Measurements from ENCODE around the gene ACP4.
A peak's percentile ranks its signal among the peaks of the same experiment; 100 is the strongest.
"Not testable (repeated sequence)": the region's sequence is repeated elsewhere in the genome, so short reads cannot be mapped to it uniquely, and the experiment has no call there.

The ACP4 gene

GRCh38 chr19:50780753-50781435 lies 9.3 kb upstream of the ACP4 start:
- in situ Hi-C loops (cut with MboI; ENCODE audit: low sequenced_read_pairs) = loop anchor here (10.0 kb wide), 1 partner anchor 406 kb away; the partner anchor contains the start of gene NR1H2
- Histone ChIP-seq H3K36me3 (replicated peaks) (no peaks in the 10 kb centered on the region), H3K27me3 (ENCODE audit: low read depth) (peaks cover 36% of the 10 kb centered on the region), H3K9me3 (no peaks in the 10 kb centered on the region), H3K4me1 (no peaks in the 10 kb centered on the region; the same call in 1 of the 2 replicates), H3K4me3 (no peak overlapping the region)
- DNase-seq (ENCODE audit: low spot score in 2 of 2) = no peak

DNA sequence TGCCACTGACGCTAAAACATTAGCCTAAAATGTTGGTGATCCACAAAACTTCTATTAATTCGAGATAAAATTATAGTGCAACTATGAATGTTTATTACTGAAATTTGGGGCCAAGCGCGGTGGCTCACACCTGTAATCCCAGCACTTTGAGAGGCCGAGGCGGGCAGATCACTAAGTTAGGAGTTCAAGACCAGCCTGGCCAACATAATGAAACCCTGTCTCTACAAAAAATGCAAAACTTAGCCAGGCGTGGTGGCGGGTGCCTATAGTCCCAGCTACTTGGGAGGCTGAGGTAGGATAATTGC lies 6.4 kb upstream of the ACP4 start:
- H3K9me3 ChIP-seq; H3K4me3 ChIP-seq; DNase-seq (ENCODE audit: low spot score in 2 of 2); H3K36me3 ChIP-seq (replicated peaks); H3K4me1 ChIP-seq: not testable (repeated sequence)
- peaks cover 19% of the 10 kb centered on the region for H3K27me3 ChIP-seq (ENCODE audit: low read depth)
- in situ Hi-C loops (cut with MboI; ENCODE audit: low sequenced_read_pairs) = loop anchor here (10.0 kb wide), 1 partner anchor 409 kb away; the partner anchor contains the start of gene NR1H2

GRCh38 chr19:50784710-50785109 lies 5.5 kb upstream of the ACP4 start:
- H3K4me3 ChIP-seq = no peak overlapping the region
- H3K36me3 ChIP-seq (replicated peaks) = no peaks in the 10 kb centered on the region
- DNase-seq (ENCODE audit: low spot score in 2 of 2) = no peak
- in situ Hi-C loops (cut with MboI; ENCODE audit: low sequenced_read_pairs) = loop anchor here (10.0 kb wide), 1 partner anchor 410 kb away; the partner anchor contains the start of gene NR1H2
- H3K27me3 ChIP-seq (ENCODE audit: low read depth) = peaks cover 11% of the 10 kb centered on the region
- H3K4me1 ChIP-seq = no peaks in the 10 kb centered on the region
- H3K9me3 ChIP-seq = no peaks in the 10 kb centered on the region

GRCh38 chr19:50785329-50785728 lies 4.9 kb upstream of the ACP4 start:
- Histone ChIP-seq H3K27me3 (ENCODE audit: low read depth) (peaks cover 5% of the 10 kb centered on the region), H3K4me3 (no peak overlapping the region), H3K36me3 (replicated peaks) (no peaks in the 10 kb centered on the region), H3K9me3 (no peaks in the 10 kb centered on the region), H3K4me1 (no peaks in the 10 kb centered on the region)
- no peak for DNase-seq (ENCODE audit: low spot score in 2 of 2)
- in situ Hi-C loops (cut with MboI; ENCODE audit: low sequenced_read_pairs) = loop anchor here (10.0 kb wide), 1 partner anchor 411 kb away; the partner anchor contains the start of gene NR1H2

GRCh38 chr19:50790922-50791467 lies 780 bp downstream of the ACP4 start:
- Histone ChIP-seq H3K4me1 (no peaks in the 10 kb centered on the region), H3K27me3 (ENCODE audit: low read depth) (no peaks in the 10 kb centered on the region), H3K4me3 (no peak overlapping the region), H3K36me3 (replicated peaks) (no peaks in the 10 kb centered on the region; the same call in 1 of the 2 replicates), H3K9me3 (no peaks in the 10 kb centered on the region)
- in situ Hi-C loops (cut with MboI; ENCODE audit: low sequenced_read_pairs) = no loop called here
- no peak for DNase-seq (ENCODE audit: low spot score in 2 of 2)

DNA sequence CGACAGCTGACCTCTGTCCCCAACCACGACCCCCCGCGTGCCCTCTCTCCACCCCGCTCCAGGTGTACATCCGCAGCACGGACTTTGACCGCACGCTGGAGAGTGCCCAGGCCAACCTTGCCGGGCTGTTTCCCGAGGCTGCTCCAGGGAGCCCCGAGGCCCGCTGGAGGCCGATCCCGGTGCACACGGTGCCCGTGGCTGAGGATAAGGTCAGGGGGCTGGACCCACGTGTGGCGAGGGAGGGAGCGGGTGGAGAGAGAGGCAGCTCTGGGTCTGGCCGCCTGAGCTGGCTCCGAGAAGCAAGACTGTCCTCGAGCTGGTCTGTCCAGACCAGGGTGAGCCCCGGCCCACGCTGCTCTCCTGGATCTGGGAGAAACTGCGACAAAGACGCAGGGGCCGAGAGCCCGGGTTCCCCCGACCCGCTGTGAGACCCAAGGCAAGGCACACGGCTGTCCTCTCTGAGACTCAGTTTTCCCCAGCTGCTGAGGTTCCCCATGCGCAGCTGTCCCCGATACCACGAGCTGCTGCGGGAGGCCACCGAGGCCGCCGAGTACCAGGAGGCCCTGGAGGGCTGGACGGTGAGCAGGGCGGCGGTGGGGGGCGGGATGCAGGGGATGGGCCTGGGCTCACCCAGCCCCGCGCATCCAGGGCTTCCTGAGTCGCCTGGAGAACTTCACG lies 1.5 kb downstream of the ACP4 start:
- H3K4me3 ChIP-seq = no peak overlapping the region
- H3K4me1 ChIP-seq = no peaks in the 10 kb centered on the region
- DNase-seq (ENCODE audit: low spot score in 2 of 2) = no peak
- peaks cover 3% of the 10 kb centered on the region; the same call in 1 of the 2 replicates for H3K36me3 ChIP-seq (replicated peaks)
- H3K27me3 ChIP-seq (ENCODE audit: low read depth) = no peaks in the 10 kb centered on the region
- in situ Hi-C loops (cut with MboI; ENCODE audit: low sequenced_read_pairs) = no loop called here
- no peaks in the 10 kb centered on the region for H3K9me3 ChIP-seq

GRCh38 chr19:50792272-50793250 lies 2.3 kb downstream of the ACP4 start:
- Histone ChIP-seq H3K4me1 (no peaks in the 10 kb centered on the region), H3K4me3 (no peak overlapping the region), H3K27me3 (ENCODE audit: low read depth) (no peaks in the 10 kb centered on the region), H3K36me3 (replicated peaks) (peaks cover 11% of the 10 kb centered on the region), H3K9me3 (no peaks in the 10 kb centered on the region)
- no peak for DNase-seq (ENCODE audit: low spot score in 2 of 2)
- in situ Hi-C loops (cut with MboI; ENCODE audit: low sequenced_read_pairs) = no loop called here

DNA sequence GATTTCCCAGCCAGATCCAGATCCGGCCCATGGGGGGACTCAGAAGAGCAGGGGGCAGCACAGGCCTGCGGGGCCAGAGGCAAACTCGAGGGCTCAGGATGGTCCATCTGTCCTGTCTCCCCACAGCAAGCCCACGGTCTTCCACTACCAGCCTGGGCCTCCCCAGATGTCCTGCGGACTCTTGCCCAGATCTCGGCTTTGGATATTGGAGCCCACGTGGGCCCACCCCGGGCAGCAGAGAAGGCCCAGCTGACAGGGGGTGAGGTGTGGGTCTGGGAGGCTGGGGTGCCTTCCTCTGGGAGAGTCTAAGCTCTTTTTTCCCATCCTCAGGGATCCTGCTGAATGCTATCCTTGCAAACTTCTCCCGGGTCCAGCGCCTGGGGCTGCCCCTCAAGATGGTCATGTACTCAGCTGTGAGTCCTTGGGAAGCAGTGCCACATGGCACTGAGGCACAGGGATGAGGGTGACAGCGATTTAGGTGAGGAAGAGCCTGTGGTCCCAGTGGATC lies 3.4 kb downstream of the ACP4 start:
- Histone ChIP-seq H3K36me3 (replicated peaks) (peaks cover 21% of the 10 kb centered on the region), H3K27me3 (ENCODE audit: low read depth) (no peaks in the 10 kb centered on the region), H3K4me1 (no peaks in the 10 kb centered on the region), H3K4me3 (no peak overlapping the region), H3K9me3 (no peaks in the 10 kb centered on the region)
- DNase-seq (ENCODE audit: low spot score in 2 of 2) = no peak
- in situ Hi-C loops (cut with MboI; ENCODE audit: low sequenced_read_pairs) = no loop called here

DNA sequence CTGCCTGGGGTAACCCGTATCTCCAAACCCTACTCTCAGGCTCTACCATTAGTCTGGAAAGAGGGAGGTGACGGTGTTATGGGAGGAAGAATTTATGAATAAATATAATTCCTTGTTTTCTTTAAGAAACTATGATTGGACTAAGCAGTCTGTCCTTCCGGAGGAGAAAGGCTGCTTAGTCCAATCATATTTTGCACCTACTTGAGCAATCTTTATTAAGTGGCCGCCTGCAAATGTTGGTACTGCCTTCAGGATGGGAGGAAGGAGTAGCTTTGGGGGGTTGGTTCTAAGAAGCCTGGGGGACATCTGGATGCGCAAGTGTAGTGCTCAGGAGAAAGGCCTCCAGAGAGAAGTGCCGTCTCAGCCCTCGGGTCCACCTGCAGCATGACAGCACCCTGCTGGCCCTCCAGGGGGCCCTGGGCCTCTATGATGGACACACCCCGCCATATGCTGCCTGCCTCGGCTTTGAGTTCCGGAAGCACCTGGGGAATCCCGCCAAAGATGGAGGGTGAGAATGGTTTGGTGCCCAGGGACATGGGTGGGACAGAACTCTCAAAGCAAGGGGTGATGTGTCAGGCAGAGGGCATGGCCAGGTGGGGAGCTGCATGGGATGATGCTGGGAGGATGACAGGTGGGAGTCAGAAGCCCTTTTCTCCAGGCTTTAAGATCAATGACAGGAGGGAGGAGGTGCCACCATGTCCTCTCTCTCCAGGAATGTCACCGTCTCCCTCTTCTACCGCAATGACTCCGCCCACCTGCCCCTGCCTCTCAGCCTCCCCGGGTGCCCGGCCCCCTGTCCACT lies 4.1 kb downstream of the ACP4 start:
- Histone ChIP-seq H3K9me3 (no peaks in the 10 kb centered on the region), H3K27me3 (ENCODE audit: low read depth) (no peaks in the 10 kb centered on the region), H3K4me1 (no peaks in the 10 kb centered on the region), H3K4me3 (no peak overlapping the region), H3K36me3 (replicated peaks) (peaks cover 28% of the 10 kb centered on the region)
- in situ Hi-C loops (cut with MboI; ENCODE audit: low sequenced_read_pairs) = no loop called here
- peak; percentile 30 to 69 for DNase-seq (ENCODE audit: low spot score in 2 of 2)

- Histone ChIP-seq H3K4me3 (no peak overlapping the region), H3K9me3 (no peaks in the 10 kb centered on the region), H3K27me3 (ENCODE audit: low read depth) (no peaks in the 10 kb centered on the region), H3K36me3 (replicated peaks) (peaks cover 36% of the 10 kb centered on the region), H3K4me1 (no peaks in the 10 kb centered on the region)
- DNase-seq (ENCODE audit: low spot score in 2 of 2) = peak in 1 of 2 experiments; percentile 76
- in situ Hi-C loops (cut with MboI; ENCODE audit: low sequenced_read_pairs) = no loop called here
Measured at GRCh38 chr19:50794876-50795663, 4.9 kb downstream of the ACP4 start.

GRCh38 chr19:50795664-50796073 lies 5.5 kb downstream of the ACP4 start:
- Histone ChIP-seq H3K4me1 (peaks cover under 1% of the 10 kb centered on the region; the same call in 1 of the 2 replicates), H3K4me3 (no peak overlapping the region), H3K36me3 (replicated peaks) (peaks cover 40% of the 10 kb centered on the region), H3K9me3 (no peaks in the 10 kb centered on the region), H3K27me3 (ENCODE audit: low read depth) (no peaks in the 10 kb centered on the region)
- in situ Hi-C loops (cut with MboI; ENCODE audit: low sequenced_read_pairs) = no loop called here
- DNase-seq (ENCODE audit: low spot score in 2 of 2) = no peak

GRCh38 chr19:50796128-50796633 lies 6.0 kb downstream of the ACP4 start:
- peak in 1 of 2 experiments; percentile 57 for DNase-seq (ENCODE audit: low spot score in 2 of 2)
- no peaks in the 10 kb centered on the region for H3K9me3 ChIP-seq
- H3K36me3 ChIP-seq (replicated peaks) = peaks cover 46% of the 10 kb centered on the region
- in situ Hi-C loops (cut with MboI; ENCODE audit: low sequenced_read_pairs) = no loop called here
- no peak overlapping the region for H3K4me3 ChIP-seq
- H3K27me3 ChIP-seq (ENCODE audit: low read depth) = no peaks in the 10 kb centered on the region
- peaks cover 4% of the 10 kb centered on the region; the same call in 1 of the 2 replicates for H3K4me1 ChIP-seq

Measured in HAP-1 (cell line).